EL (cell line): ENCODE measurements around the gene MAX.
"Not testable (repeated sequence)": the region's sequence is repeated elsewhere in the genome, so short reads cannot be mapped to it uniquely, and the experiment has no call there.

Experiments
- DNase-seq: peaks from one replicate; pipeline ENCODE4 v3.0.0-alpha.2; 2016

MAX gene

GRCh38 chr14:65032319-65032718 is 70.0 kb downstream of the MAX start:
- DNase-seq: no peak

DNA sequence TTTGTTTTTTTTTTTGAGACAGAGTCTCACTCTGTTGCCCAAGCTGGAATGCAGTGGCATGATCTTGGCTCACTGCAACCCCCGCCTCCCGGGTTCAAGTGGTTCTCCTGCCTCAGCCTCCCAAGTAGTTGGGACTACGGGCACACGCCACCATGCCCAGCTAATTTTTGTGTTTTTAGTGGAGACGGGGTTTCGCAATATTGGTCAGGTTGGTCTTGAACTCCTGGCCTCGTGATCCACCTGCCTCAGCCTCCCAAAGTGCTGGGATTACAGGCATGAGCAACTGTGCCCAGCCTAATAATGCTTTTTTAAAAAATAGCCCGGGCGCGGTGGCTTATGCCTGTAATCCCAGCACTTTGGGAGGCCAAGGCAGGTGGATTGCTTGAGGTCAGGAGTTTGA is 71.0 kb downstream of the MAX start:
- not testable (repeated sequence) for DNase-seq

- DNase-seq: no peak
Observed at GRCh38 chr14:65028937-65029336, 73.4 kb downstream of the MAX start.

- DNase-seq: no peak
Observed at GRCh38 chr14:65027127-65027799, 75.1 kb downstream of the MAX start.

DNA sequence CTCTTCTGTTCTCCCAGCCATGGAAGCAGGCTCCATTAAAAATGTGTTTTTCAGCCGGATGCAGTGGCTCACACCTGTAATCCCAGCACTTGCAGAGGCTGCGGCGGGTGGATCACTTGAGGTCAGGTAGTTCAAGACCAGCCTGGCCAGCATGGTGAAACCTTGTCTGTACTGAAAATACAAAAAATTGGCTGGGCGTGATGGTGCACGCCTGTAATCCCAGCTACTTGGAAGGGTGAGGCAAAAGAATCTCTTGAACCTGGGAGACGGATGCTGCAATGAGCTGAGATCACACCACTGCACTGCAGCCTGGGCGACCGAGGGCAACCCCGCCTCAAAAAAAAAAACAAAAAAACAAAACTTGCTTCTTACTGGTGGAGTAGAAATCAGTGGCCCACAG is 75.8 kb downstream of the MAX start:
- DNase-seq: no peak

- DNase-seq: no peak
Observed at GRCh38 chr14:65025818-65026217, 76.5 kb downstream of the MAX start.
